Measurements from ENCODE around the gene CYFIP2. TPM values are rescaled to one million over a fixed set of nuclear protein-coding genes. Genes with fewer than 3 reads are reported as not detected.

Gene CYFIP2
- total and polyA plus RNA-seq, 10 of the 15 experiments (the other 5 are each of a cell fraction or from before 2014, with no cell fraction given), result 43.4 to 173 (median 96.0) TPM

- in situ Hi-C loops (cut with MboI) (no loop called here), intact Hi-C loops (cut with micrococcal nuclease; ENCODE audit: unreplicated experiment) (no loop called here)
- Histone ChIP-seq H3K79me2 (ENCODE audit: control insufficient read depth, insufficient read depth, low read length) (no peaks in the 10 kb centered on the region), H4K20me1 (ENCODE audit: control insufficient read depth, insufficient read depth) (no peaks in the 10 kb centered on the region), H3K4me2 (ENCODE audit: control insufficient read depth, insufficient read depth) (no peak overlapping the region), H3K27ac (ENCODE audit: control insufficient read depth, insufficient read depth) (no peak overlapping the region), H3K36me3 (ENCODE audit: control insufficient read depth in 2 of 2, insufficient read depth in 2 of 2, low read length in 1 of 2) (peaks cover 10 to 53% of the 10 kb centered on the region in 2 experiments), H3K4me1 (ENCODE audit: control insufficient read depth, insufficient read depth, low read length) (no peaks in the 10 kb centered on the region), H3K9ac (ENCODE audit: control insufficient read depth, insufficient read depth, low read length) (no peak overlapping the region), H2AFZ (ENCODE audit: control insufficient read depth, low read depth, low read length) (no peak overlapping the region), H3K4me3 (no peak overlapping the region), H3K9me3 (replicated peaks; ENCODE audit: control insufficient read depth, insufficient read depth, low read length) (no peaks in the 10 kb centered on the region), H3K27me3 (replicated peaks in 1 of 2; ENCODE audit: control insufficient read depth in 2 of 2, insufficient read depth in 2 of 2, low read length in 1 of 2) (no peaks in the 10 kb centered on the region)
- RAD21 ChIA-PET (ENCODE audit: unreplicated experiment), result no interaction called here
- TF ChIP-seq NKRF (conservative IDR thresholded peaks at IDR 0.05), result no peak
- no peak for TF ChIP-seq CBX5 (IDR thresholded peaks at IDR 0.05; ENCODE audit: low read depth)
- TF ChIP-seq SMARCA5 (IDR thresholded peaks at IDR 0.05), result no peak
- no peak for TF ChIP-seq JUND (IDR thresholded peaks at IDR 0.05; ENCODE audit: low read depth, low read length)
- no peak for TF ChIP-seq SRF (IDR thresholded peaks at IDR 0.05; ENCODE audit: low read depth in 2 of 2, low read length in 2 of 2)
- no peak for TF ChIP-seq CHD1 (IDR thresholded peaks at IDR 0.05; ENCODE audit: low read depth, low read length)
- TF ChIP-seq ZNF592 (IDR thresholded peaks at IDR 0.05), result no peak
- CTCF ChIA-PET, result interaction anchor here (1.2 kb wide), 1 partner anchor 34 kb away, joined by 3 read pairs; no protein-coding TSS in a partner anchor
- FAIRE-seq (no peak), DNase-seq (ENCODE audit: low read depth, low spot score) (no peak), ATAC-seq (no peak)
- SMC1A ChIA-PET (ENCODE audit: uncharacterized antibody, unreplicated experiment), result no interaction called here
- no TSS peak for BruUV-seq (replicated peaks)
- 82% methylated on average over 4 of the region's 4 CpGs for WGBS (ENCODE audit: insufficient coverage, insufficient replicate concordance, low lambda C conversion rate, missing lambda C conversion rate)
- POLR2A ChIA-PET, result no interaction called here
Observed at GRCh38 chr5:157362502-157362901, 96.6 kb downstream of the CYFIP2 start.
